Right lobe of liver (tissue), 6 donors: Measurements from ENCODE around the gene DIO2. TPM values are rescaled to one million over a fixed set of nuclear protein-coding genes. Genes with fewer than 3 reads are reported as not detected.

Experiments
- ATAC-seq, 4 donors: fragments of 200-7000 bp; cut with Tn5 transposase; one replicate each; pipeline ENCODE4 v1.9.1; 2020; ENCODE audit warnings: mild to moderate bottlenecking in 4 of 4, moderate library complexity in 4 of 4
- DNase-seq, 3 donors: peaks; one replicate each; pipeline ENCODE4 v3.0.0-alpha.2; 2020
- H3K27ac ChIP-seq, 3 donors: fragments of 200-600 bp; one replicate each; pipeline ENCODE4 v1.8.0; 2022
- H3K27me3 ChIP-seq, 2 donors: fragments of 200-600 bp; one replicate each; pipeline ENCODE4 v1.8.0; 2022
- H3K36me3 ChIP-seq, 4 donors: fragments of 200-600 bp; sonication (generic) in 1 of 4; one replicate each; pipeline versions ENCODE4 v1.5.1 to v1.8.0; 2017 to 2022; ENCODE audit warnings: control low read depth in 1 of 4
- H3K4me1 ChIP-seq, 4 donors: fragments of 200-600 bp; sonication (generic) in 1 of 4; one replicate each; pipeline versions ENCODE4 v1.5.1 to v1.8.0; 2017 to 2022; ENCODE audit warnings: control low read depth in 1 of 4
- H3K4me3 ChIP-seq, 3 donors: fragments of 200-600 bp; one replicate each; pipeline ENCODE4 v1.8.0; 2022
- H3K9me3 ChIP-seq, 4 donors: fragments of 200-600 bp; sonication (generic) in 1 of 4; one replicate each; pipeline versions ENCODE4 v1.5.1 to v1.8.0; 2017 to 2022; ENCODE audit warnings: control low read depth in 1 of 4
- POLR2A ChIP-seq: fragments of 450-650 bp; IDR thresholded peaks from one replicate; pipeline ENCODE4 v1.6.1; 2017; ENCODE audit warnings: antibody characterized with exemption, mild to moderate bottlenecking
- WGBS: methylation state at CpG from one replicate; pipeline ENCODE4 v1.1.6; 2018; ENCODE audit warnings: low coverage, low lambda C conversion rate; ENCODE audit not compliant: insufficient coverage; ENCODE audit errors: missing lambda C conversion rate; 5-methylcytosine and 5-hydroxymethylcytosine counted together
- intact Hi-C, 2 donors: fragments of 100-400 bp; cut with DNase I; formaldehyde crosslinking; loops; one replicate each; pipeline versions ENCODE4 v1.11.2 to v1.14.1; 2022
- total RNA-seq, 6 experiments: library from RNA; depleted of rRNA in 2 of 6; stranded (reverse); fragments of >200 nt in 2 of 6; fragmentation: NEBNext Ultra II Directional in 3 of 6; extraction: Animal tissue kit (Norgen Biotek cat#: 25700) in 3 of 6; gene quantifications; one replicate each; pipeline versions ENCODE4 v1.1.0 to v1.2.4, GENCODE V29; 2016 to 2023
- TF ChIP-seq, protein P1 (sequence below), 4 donors: fragments of 200-600 bp in 3 of 4; fragments of 450-650 bp in 1 of 4; IDR thresholded peaks; one replicate each; pipeline versions ENCODE4 v1.5.1 to v1.8.0; 2016 to 2022; ENCODE audit warnings: antibody characterized with exemption in 4 of 4, mild to moderate bottlenecking in 2 of 4
- donor health status: DM: no; HTN: yes; CAD: no.
- donor health status: DM: no; HTN: no; CAD: no.
- donor health status: DM: no; HTN: no; CAD: no.
- donor health status: DM: no; HTN: yes; CAD: no.
- donor health status: DM: no; HTN: yes; CAD: no.

DIO2 gene
- total RNA-seq, 6 experiments from 2014 or later: 0.02 to 0.33 TPM; not detected in 4

DNA sequence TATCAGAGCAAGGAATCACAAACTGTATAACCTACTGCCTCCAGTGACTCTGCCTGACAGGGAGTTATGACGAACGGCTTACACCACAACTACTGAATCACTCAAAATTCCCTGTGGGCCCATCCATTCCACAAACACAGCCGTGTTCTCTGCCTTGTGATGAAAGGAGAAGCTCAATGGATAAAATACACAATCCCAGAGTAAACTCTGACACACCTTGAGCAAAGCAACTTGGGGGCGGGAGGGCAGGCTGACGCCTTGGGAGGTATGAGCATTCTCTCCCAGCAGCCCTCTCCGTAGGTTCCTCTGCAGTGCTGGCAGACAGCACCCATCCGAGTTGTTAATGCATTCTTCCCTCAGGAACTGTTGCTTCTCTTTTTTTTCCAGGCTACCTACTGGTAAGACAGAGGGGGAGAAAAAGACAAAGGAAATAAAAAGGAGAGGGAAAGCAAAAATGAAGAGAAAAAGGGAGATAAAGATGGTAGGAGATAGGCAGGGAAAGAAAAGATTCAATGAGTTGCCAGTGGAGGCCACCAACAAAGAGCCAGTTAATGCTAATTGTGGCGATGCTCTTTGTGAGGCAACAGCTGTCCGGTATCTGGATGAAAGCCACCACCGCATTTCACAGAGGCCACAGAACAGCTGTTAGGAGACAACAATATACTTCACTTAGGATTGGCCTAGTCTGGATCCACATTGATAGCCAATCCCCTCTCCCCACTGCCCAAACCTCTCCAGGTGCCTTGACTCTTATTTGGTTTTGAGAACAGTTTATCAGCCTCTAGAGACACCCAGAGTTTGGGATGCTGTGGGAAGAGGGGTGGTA, 4.7 kb upstream of the DIO2 start:
- H3K27ac ChIP-seq: no peak overlapping the region
- H3K4me1 ChIP-seq: no peaks in the 10 kb centered on the region
- no peaks in the 10 kb centered on the region for H3K36me3 ChIP-seq
- intact Hi-C loops: no loop called here
- no peaks in the 10 kb centered on the region for H3K27me3 ChIP-seq
- no peak overlapping the region for H3K4me3 ChIP-seq
- no peak for TF ChIP-seq POLR2A
- TF ChIP-seq, protein P1, sequence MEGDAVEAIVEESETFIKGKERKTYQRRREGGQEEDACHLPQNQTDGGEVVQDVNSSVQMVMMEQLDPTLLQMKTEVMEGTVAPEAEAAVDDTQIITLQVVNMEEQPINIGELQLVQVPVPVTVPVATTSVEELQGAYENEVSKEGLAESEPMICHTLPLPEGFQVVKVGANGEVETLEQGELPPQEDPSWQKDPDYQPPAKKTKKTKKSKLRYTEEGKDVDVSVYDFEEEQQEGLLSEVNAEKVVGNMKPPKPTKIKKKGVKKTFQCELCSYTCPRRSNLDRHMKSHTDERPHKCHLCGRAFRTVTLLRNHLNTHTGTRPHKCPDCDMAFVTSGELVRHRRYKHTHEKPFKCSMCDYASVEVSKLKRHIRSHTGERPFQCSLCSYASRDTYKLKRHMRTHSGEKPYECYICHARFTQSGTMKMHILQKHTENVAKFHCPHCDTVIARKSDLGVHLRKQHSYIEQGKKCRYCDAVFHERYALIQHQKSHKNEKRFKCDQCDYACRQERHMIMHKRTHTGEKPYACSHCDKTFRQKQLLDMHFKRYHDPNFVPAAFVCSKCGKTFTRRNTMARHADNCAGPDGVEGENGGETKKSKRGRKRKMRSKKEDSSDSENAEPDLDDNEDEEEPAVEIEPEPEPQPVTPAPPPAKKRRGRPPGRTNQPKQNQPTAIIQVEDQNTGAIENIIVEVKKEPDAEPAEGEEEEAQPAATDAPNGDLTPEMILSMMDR (IDR thresholded peaks at IDR 0.05): no peak
- H3K9me3 ChIP-seq: no peaks in the 10 kb centered on the region
- no peak for ATAC-seq
- DNase-seq: no peak
- WGBS: 55% methylated on average over 7 of the region's 10 CpGs

DNA sequence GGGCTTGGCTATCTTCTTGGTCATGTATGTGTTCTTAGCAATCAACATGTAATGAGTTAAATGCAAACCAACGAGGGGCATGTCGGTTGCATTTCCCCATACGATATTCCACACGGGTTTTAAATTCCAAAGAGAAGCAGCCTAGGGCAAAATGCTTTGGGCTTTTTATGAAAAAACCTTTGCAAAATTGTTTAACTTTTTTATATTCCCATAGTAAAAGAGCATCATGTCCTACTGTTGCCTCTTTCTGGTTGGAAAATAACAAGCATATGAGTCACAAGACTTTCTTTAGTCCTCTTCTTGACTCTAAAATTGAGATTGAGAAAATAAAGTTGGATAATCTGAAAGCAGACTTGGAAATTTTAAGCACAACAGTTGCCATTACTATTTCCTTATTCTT, 3.8 kb upstream of the DIO2 start:
- DNase-seq: no peak
- intact Hi-C loops: no loop called here
- TF ChIP-seq, protein P1 (IDR thresholded peaks at IDR 0.05): no peak
- no peak overlapping the region for H3K27ac ChIP-seq
- WGBS: 52% methylated on average over 4 of the region's 4 CpGs
- no peaks in the 10 kb centered on the region for H3K27me3 ChIP-seq
- H3K4me3 ChIP-seq: no peak overlapping the region
- no peaks in the 10 kb centered on the region for H3K36me3 ChIP-seq
- H3K9me3 ChIP-seq: no peaks in the 10 kb centered on the region
- H3K4me1 ChIP-seq: no peaks in the 10 kb centered on the region
- ATAC-seq: no peak

DNA sequence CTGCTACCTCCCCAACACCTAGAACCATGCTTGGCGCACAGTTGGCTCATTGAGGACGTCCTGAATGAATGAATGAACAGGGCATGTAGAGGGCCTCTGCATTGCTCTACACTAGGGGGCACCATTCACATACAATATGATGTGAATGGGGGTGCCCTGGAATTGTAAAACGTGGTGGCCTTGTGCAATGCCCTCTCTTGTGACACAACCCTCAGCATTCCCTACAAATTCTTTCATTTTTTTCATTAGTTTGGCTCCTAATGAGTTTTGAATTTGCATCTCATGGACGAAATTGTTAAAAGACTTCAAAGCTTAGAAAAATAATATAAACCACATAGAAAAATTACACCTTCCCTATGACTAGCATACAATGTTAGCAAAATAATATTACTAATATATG, 2.3 kb upstream of the DIO2 start:
- Histone ChIP-seq H3K4me3 (no peak overlapping the region), H3K36me3 (no peaks in the 10 kb centered on the region), H3K27me3 (no peaks in the 10 kb centered on the region), H3K4me1 (no peaks in the 10 kb centered on the region), H3K9me3 (no peaks in the 10 kb centered on the region), H3K27ac (no peak overlapping the region)
- WGBS: 11% methylated on average over 3 of the region's 4 CpGs
- TF ChIP-seq POLR2A: no peak
- TF ChIP-seq, protein P1 (IDR thresholded peaks at IDR 0.05): peak; percentile 10 to 37 (median 20)
- ATAC-seq (peak in 3 of 4 donors; percentile 56 to 65 (median 62)), DNase-seq (peak in 1 of 3 donors; percentile 51)
- intact Hi-C loops: no loop called here

DNA sequence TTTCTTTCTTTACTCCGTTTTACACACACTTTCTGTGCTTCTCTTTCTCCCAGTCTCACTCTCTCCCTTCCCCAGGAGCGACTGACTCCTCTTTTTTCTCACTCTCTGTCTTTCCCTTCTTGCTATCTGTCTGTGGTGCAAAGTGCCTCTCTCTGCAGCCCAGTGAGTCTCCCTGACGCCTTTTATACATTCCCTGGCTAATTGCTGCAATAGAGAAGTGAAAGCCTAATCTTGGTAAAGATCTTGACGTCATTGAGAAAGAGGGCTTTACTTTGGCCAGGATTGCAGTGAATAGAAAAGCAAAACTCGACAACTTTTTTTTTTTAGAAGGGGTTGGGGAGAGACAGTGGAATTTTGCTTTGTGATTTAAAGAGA, 706 bp upstream of the DIO2 start:
- ATAC-seq (peak in 2 of 4 donors; percentile 27 to 33), DNase-seq (no peak)
- intact Hi-C loops: no loop called here
- Histone ChIP-seq H3K27ac (no peak overlapping the region), H3K4me3 (no peak overlapping the region), H3K4me1 (no peaks in the 10 kb centered on the region), H3K27me3 (no peaks in the 10 kb centered on the region), H3K36me3 (no peaks in the 10 kb centered on the region), H3K9me3 (no peaks in the 10 kb centered on the region)
- 3% methylated on average over 5 of the region's 5 CpGs for WGBS
- TF ChIP-seq POLR2A: no peak
- TF ChIP-seq, protein P1 (IDR thresholded peaks at IDR 0.05): no peak
